Measurements from ENCODE around the gene CARS2.
"Not testable (repeated sequence)": the region's sequence is repeated elsewhere in the genome, so short reads cannot be mapped to it uniquely, and the experiment has no call there.

CARS2 gene

GRCh38 chr13:110681868-110682550 is 23.9 kb downstream of the CARS2 start:
- no peak for DNase-seq

- DNase-seq, result peak in 1 of 2 donors; percentile 13
Measured at GRCh38 chr13:110680852-110681251, 25.1 kb downstream of the CARS2 start.

- no peak for DNase-seq
Measured at GRCh38 chr13:110677731-110678545, 28.0 kb downstream of the CARS2 start.

GRCh38 chr13:110676595-110677587 is 29.0 kb downstream of the CARS2 start:
- peak; percentile 48 to 57 for DNase-seq

GRCh38 chr13:110669814-110670213 is 36.1 kb downstream of the CARS2 start:
- not testable (repeated sequence) for DNase-seq

GRCh38 chr13:110669036-110669435 is 36.9 kb downstream of the CARS2 start:
- DNase-seq, result no peak

- no peak for DNase-seq
Measured at GRCh38 chr13:110666255-110666533, 39.7 kb downstream of the CARS2 start.

GRCh38 chr13:110665491-110666254 is 40.2 kb downstream of the CARS2 start:
- DNase-seq, result peak; percentile 91 to 96

- no peak for DNase-seq
Measured at GRCh38 chr13:110664673-110665072, 41.2 kb downstream of the CARS2 start.

GRCh38 chr13:110664041-110664440 is 41.9 kb downstream of the CARS2 start:
- DNase-seq, result peak; percentile 37 to 55

GRCh38 chr13:110663491-110663890 is 42.4 kb downstream of the CARS2 start:
- DNase-seq, result no peak

- no peak for DNase-seq
Measured at GRCh38 chr13:110662777-110663443, 43.0 kb downstream of the CARS2 start.

- DNase-seq, result no peak
Measured at GRCh38 chr13:110662091-110662490, 43.8 kb downstream of the CARS2 start.

GRCh38 chr13:110661256-110661655 is 44.7 kb downstream of the CARS2 start:
- no peak for DNase-seq

- DNase-seq, result peak; percentile 77 to 88
Measured at GRCh38 chr13:110658218-110658911, 47.6 kb downstream of the CARS2 start.

GRCh38 chr13:110657196-110657595 is 48.7 kb downstream of the CARS2 start:
- DNase-seq, result no peak

- DNase-seq, result no peak
Measured at GRCh38 chr13:110653851-110654250, 52.1 kb downstream of the CARS2 start.

GRCh38 chr13:110653271-110653670 is 52.6 kb downstream of the CARS2 start:
- no peak for DNase-seq

GRCh38 chr13:110652764-110653163 is 53.2 kb downstream of the CARS2 start:
- DNase-seq, result no peak

GRCh38 chr13:110652231-110652730 is 53.6 kb downstream of the CARS2 start:
- no peak for DNase-seq

GRCh38 chr13:110651726-110652230 is 54.1 kb downstream of the CARS2 start:
- DNase-seq, result no peak

Measured in inflammatory macrophage (primary cell).